Measurements from ENCODE around the gene EDEM3.
"Not testable (repeated sequence)": the region's sequence is repeated elsewhere in the genome, so short reads cannot be mapped to it uniquely, and the experiment has no call there.

The EDEM3 gene

DNA sequence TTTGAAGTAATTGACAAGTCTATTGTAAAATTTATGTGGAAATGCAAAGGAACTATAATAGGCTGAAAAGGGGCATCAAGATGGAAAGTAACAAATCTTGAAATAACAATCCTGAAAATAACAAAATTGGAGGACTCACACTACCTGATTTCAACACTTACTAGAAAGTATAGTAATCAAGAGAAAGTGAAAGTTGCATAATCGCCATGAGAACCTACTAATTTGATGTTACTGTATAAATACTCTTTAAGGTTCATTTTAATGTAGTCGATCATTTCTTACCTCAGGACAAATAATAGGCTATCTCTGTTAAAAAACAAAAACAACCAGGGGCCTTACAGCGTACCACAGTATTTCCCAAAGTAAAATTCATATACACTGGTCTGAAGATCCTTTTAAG is 71.7 kb downstream of the EDEM3 start:
- no peak for DNase-seq (ENCODE audit: low read depth in 2 of 2)
- H3K4me3 ChIP-seq (replicated peaks in 1 of 2; ENCODE audit: low read depth in 2 of 2, low read length in 2 of 2), result no peak overlapping the region
- TF ChIP-seq, protein P1, sequence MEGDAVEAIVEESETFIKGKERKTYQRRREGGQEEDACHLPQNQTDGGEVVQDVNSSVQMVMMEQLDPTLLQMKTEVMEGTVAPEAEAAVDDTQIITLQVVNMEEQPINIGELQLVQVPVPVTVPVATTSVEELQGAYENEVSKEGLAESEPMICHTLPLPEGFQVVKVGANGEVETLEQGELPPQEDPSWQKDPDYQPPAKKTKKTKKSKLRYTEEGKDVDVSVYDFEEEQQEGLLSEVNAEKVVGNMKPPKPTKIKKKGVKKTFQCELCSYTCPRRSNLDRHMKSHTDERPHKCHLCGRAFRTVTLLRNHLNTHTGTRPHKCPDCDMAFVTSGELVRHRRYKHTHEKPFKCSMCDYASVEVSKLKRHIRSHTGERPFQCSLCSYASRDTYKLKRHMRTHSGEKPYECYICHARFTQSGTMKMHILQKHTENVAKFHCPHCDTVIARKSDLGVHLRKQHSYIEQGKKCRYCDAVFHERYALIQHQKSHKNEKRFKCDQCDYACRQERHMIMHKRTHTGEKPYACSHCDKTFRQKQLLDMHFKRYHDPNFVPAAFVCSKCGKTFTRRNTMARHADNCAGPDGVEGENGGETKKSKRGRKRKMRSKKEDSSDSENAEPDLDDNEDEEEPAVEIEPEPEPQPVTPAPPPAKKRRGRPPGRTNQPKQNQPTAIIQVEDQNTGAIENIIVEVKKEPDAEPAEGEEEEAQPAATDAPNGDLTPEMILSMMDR (IDR thresholded peaks at IDR 0.05; ENCODE audit: low read depth, low read length), result no peak

DNA sequence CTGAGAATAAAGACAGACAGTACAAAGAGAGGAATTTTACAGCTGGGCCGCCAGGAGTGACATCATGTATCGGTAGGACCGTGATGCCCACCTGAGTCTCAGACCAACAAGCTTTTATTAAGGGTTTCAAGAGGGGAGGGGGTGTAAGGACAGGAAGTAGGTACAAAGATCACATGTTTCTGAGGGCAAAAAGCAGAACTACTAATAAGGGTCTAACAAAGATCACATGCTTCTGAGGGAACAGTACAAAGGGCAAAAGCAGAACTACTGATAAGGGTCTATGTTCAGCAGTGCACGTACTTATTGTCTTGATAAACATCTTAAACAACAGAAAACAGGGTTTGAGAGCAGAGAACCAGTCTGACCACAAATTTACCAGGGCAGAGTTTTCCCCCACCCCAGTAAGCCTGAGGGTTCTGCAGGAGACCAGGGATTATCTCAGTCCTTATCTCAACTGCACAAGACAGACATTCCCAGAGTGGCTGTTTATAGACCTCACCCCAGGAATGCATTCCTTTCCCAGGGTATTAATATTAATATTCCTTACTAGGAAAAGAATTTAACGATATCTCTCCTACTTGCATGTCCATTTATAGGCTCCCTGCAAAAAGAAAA is 73.9 kb downstream of the EDEM3 start:
- not testable (repeated sequence) for H3K4me3 ChIP-seq (replicated peaks in 1 of 2; ENCODE audit: low read depth in 2 of 2, low read length in 2 of 2); DNase-seq (ENCODE audit: low read depth in 2 of 2)

DNA sequence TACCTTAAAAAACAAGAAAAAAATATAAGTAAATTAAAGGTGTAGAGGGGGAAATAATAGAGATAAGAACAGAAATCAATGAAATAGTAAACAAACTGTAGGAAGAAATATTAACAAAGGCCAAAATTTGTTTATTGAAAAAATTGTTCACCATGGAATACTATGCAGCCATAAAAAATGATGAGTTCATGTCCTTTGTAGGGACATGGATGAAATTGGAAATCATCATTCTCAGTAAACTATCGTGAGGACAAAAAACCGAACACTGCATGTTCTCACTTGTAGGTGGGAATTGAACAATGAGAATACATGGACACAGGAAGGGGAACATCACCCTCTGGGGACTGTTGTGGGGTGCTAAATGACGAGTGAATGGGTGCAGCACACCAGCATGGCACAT is 75.2 kb downstream of the EDEM3 start:
- H3K4me3 ChIP-seq (replicated peaks in 1 of 2; ENCODE audit: low read depth in 2 of 2, low read length in 2 of 2); DNase-seq (ENCODE audit: low read depth in 2 of 2): not testable (repeated sequence)

DNA sequence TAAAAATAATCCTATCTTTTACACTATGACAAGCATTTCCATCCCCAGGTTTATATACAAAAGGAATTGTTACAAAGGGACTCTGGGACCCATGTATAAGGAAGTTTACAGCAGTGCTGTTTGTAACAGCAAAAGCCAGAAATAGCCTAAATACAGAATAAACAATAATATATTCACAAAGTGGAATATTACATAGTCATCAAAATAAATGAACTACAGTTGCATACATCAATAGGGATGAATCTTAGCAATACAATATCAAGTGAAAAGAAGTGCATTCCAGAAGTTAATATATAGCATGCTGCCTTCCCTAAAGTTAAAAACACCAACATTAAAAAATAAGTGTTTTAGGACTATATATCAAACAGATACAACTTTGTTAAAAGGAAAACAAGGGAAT is 77.3 kb downstream of the EDEM3 start:
- H3K4me3 ChIP-seq (replicated peaks in 1 of 2; ENCODE audit: low read depth in 2 of 2, low read length in 2 of 2), result no peak overlapping the region
- TF ChIP-seq, protein P1 (IDR thresholded peaks at IDR 0.05; ENCODE audit: low read depth, low read length), result no peak
- DNase-seq (ENCODE audit: low read depth in 2 of 2), result no peak

DNA sequence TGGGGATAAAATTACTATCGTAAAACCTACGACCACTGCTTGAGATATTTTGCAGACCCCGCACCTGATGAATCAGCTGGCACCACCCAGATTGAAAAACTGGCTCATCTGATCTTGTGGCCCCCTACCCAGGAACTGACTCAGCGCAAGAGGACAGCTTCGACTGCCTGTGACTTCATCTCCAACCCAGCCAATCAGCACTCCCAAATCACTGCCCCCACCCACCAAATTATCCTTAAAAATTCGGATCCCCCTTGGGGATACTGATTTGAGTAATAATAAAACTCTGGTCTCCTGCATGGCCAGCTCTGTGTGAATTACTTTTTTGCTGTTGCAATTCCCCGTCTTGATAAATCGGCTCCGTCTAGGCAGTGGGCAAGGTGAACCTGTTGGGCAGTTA is 81.4 kb downstream of the EDEM3 start:
- H3K4me3 ChIP-seq (replicated peaks in 1 of 2; ENCODE audit: low read depth in 2 of 2, low read length in 2 of 2), result no peak overlapping the region
- no peak for DNase-seq (ENCODE audit: low read depth in 2 of 2)
- TF ChIP-seq, protein P1 (IDR thresholded peaks at IDR 0.05; ENCODE audit: low read depth, low read length), result no peak

DNA sequence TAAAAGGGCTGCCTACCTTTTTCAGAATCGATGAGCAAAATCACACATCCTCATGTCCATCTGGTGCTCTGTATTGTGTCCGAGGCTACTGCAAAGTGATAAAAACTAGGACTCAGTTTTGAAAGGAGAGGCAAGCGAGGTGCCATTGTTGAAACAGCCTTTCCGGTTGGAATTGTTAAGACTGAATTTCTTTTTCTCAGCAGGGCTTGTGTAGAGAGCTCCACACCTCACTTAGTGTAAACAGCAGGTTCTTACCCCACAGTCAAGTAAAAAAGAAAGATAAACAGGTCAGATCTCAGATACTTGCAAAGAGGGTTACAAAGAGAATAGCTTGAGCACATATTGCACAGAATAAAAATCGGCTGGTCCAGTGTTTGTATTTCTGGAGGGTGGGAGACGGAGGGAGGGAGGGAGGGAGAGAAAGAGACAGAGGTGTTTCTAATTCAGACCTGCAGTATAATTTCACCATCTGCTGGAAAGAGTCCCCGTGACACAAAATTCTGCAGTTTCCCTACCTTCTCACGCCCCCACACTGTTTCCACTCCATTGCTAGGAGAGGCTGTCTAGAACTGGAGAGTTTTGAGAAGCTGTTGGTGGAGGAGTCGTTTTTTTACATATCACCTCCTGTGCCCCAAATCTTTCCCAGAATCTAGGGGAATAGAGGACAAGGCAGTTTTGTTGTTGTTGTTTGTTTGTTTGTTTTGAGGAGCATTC is 82.5 kb downstream of the EDEM3 start:
- TF ChIP-seq, protein P1 (IDR thresholded peaks at IDR 0.05; ENCODE audit: low read depth, low read length), result no peak
- DNase-seq (ENCODE audit: low read depth in 2 of 2), result no peak
- H3K4me3 ChIP-seq (replicated peaks in 1 of 2; ENCODE audit: low read depth in 2 of 2, low read length in 2 of 2), result no peak overlapping the region

DNA sequence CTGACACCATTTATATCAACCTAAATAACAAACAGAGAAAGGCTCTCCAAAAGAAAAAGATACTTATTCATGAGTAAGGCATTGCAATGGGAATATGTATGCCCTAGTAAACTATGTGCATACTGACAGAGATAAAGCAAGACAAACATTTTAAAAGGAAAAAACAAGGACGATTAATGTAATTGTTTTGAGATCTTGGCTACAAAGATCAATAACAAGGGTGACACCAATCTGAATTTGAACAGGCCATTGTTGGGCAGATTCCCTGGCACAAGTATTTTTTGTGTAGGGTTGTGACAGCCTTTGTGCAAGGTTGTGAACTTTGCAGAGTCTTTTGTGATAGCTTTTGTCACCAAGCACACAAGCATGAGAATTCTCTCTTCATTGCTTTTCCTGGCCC is 85.3 kb downstream of the EDEM3 start:
- no peak for DNase-seq (ENCODE audit: low read depth in 2 of 2)
- TF ChIP-seq, protein P1 (IDR thresholded peaks at IDR 0.05; ENCODE audit: low read depth, low read length), result no peak
- no peak overlapping the region for H3K4me3 ChIP-seq (replicated peaks in 1 of 2; ENCODE audit: low read depth in 2 of 2, low read length in 2 of 2)

DNA sequence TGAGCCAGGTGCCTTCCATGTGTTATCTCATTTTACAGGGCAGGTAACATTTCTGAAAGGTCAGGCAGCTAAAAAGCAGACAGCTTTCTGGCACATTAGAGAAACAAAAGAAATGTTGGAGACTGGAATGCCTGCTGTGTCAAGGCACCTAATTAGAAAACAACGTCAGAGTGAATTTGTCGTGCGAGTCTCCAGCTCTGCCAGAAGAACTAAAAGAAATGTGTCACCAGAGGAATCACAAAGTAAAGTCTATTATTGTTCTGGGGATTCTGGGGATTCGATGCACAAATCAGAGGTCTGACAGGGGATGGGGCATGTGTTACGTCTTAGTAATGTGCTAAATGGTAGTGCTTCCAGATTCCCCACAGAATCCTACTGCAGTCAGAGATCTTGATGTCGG is 89.3 kb downstream of the EDEM3 start:
- no peak overlapping the region for H3K4me3 ChIP-seq (replicated peaks in 1 of 2; ENCODE audit: low read depth in 2 of 2, low read length in 2 of 2)
- DNase-seq (ENCODE audit: low read depth in 2 of 2), result no peak
- TF ChIP-seq, protein P1 (IDR thresholded peaks at IDR 0.05; ENCODE audit: low read depth, low read length), result no peak

Data from cardiac fibroblast (primary cell).